ENCODE measurements around the gene SFT2D1.

GRCh38 chr6:166312832-166313231 lies 29.5 kb downstream of the SFT2D1 start:
- TF ChIP-seq, protein P1, sequence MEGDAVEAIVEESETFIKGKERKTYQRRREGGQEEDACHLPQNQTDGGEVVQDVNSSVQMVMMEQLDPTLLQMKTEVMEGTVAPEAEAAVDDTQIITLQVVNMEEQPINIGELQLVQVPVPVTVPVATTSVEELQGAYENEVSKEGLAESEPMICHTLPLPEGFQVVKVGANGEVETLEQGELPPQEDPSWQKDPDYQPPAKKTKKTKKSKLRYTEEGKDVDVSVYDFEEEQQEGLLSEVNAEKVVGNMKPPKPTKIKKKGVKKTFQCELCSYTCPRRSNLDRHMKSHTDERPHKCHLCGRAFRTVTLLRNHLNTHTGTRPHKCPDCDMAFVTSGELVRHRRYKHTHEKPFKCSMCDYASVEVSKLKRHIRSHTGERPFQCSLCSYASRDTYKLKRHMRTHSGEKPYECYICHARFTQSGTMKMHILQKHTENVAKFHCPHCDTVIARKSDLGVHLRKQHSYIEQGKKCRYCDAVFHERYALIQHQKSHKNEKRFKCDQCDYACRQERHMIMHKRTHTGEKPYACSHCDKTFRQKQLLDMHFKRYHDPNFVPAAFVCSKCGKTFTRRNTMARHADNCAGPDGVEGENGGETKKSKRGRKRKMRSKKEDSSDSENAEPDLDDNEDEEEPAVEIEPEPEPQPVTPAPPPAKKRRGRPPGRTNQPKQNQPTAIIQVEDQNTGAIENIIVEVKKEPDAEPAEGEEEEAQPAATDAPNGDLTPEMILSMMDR (IDR thresholded peaks at IDR 0.05): no peak
- TF ChIP-seq POLR2A (IDR thresholded peaks at IDR 0.05): no peak
